ENCODE data around the gene ARHGAP12.

GRCh38 chr10:31921031-31921430, 7.6 kb downstream of the ARHGAP12 start:
- TF ChIP-seq CTCF (conservative IDR thresholded peaks at IDR 0.05 in 1 of 2, IDR thresholded peaks at IDR 0.05 in 1 of 2; ENCODE audit: extremely low read depth in 1 of 2, insufficient read depth in 1 of 2, low read depth in 1 of 2, low read length in 2 of 2): no peak
- no peak for TF ChIP-seq EZH2 (IDR thresholded peaks at IDR 0.05; ENCODE audit: borderline replicate concordance, low read length)

Measured in mammary epithelial cell (primary cell).